GM19025 (cell line): ENCODE results near the gene BCL2L1.
"Not testable (repeated sequence)": the region's sequence is repeated elsewhere in the genome, so short reads cannot be mapped to it uniquely, and the experiment has no call there.

Experiments used
- ATAC-seq: cut with Tn5 transposase; IDR thresholded peaks from one replicate; pipeline ENCODE4 v1.9.1; 2021; ENCODE audit warnings: mild to moderate bottlenecking, low read depth, moderate library complexity; ENCODE audit not compliant: unreplicated experiment

BCL2L1 gene

GRCh38 chr20:31663838-31664695 is 58.6 kb downstream of the BCL2L1 start:
- no peak for ATAC-seq

GRCh38 chr20:31663524-31663837 is 59.2 kb downstream of the BCL2L1 start:
- ATAC-seq: no peak

GRCh38 chr20:31662372-31662854 is 60.3 kb downstream of the BCL2L1 start:
- no peak for ATAC-seq

- ATAC-seq: peak; percentile 67
Measured at GRCh38 chr20:31661625-31662371, 60.9 kb downstream of the BCL2L1 start.

- ATAC-seq: no peak
Measured at GRCh38 chr20:31654534-31654933, 68.1 kb downstream of the BCL2L1 start.

- no peak for ATAC-seq
Measured at GRCh38 chr20:31653561-31653960, 69.1 kb downstream of the BCL2L1 start.

GRCh38 chr20:31652917-31653396 is 69.7 kb downstream of the BCL2L1 start:
- ATAC-seq: no peak

- ATAC-seq: not testable (repeated sequence)
Measured at GRCh38 chr20:31648104-31648503, 74.6 kb downstream of the BCL2L1 start.

- ATAC-seq: no peak
Measured at GRCh38 chr20:31644701-31645100, 78.0 kb downstream of the BCL2L1 start.

GRCh38 chr20:31643522-31643921 is 79.1 kb downstream of the BCL2L1 start:
- ATAC-seq: no peak

- ATAC-seq: no peak
Measured at GRCh38 chr20:31642837-31643236, 79.8 kb downstream of the BCL2L1 start.

- no peak for ATAC-seq
Measured at GRCh38 chr20:31641391-31641790, 81.3 kb downstream of the BCL2L1 start.

- ATAC-seq: no peak
Measured at GRCh38 chr20:31640259-31640658, 82.4 kb downstream of the BCL2L1 start.

- ATAC-seq: no peak
Measured at GRCh38 chr20:31638816-31639215, 83.9 kb downstream of the BCL2L1 start.

- no peak for ATAC-seq
Measured at GRCh38 chr20:31638317-31638716, 84.4 kb downstream of the BCL2L1 start.

- no peak for ATAC-seq
Measured at GRCh38 chr20:31637660-31638059, 85.0 kb downstream of the BCL2L1 start, which contains the start of gene COX4I2. TSS of gene COX4I2 (plus strand) at chr20:31637912. CDS start at chr20:31639018, 1,106 bp downstream.

- ATAC-seq: no peak
Measured at GRCh38 chr20:31633339-31633914, 89.2 kb downstream of the BCL2L1 start.

GRCh38 chr20:31632548-31633338 is 89.9 kb downstream of the BCL2L1 start:
- ATAC-seq: no peak

GRCh38 chr20:31630187-31630790 is 92.4 kb downstream of the BCL2L1 start:
- ATAC-seq: no peak

GRCh38 chr20:31628057-31628456 is 94.6 kb downstream of the BCL2L1 start:
- ATAC-seq: not testable (repeated sequence)
